ENCODE measurements around the gene DUOXA2.

- TF ChIP-seq ZFP3 (CRISPR knock-in tag; IDR thresholded peaks at IDR 0.05): no peak
- TF ChIP-seq CSDC2 (CRISPR knock-in tag; IDR thresholded peaks at IDR 0.05): no peak
- no peak for TF ChIP-seq ARNTL (CRISPR knock-in tag; IDR thresholded peaks at IDR 0.05; ENCODE audit: borderline replicate concordance, low read depth)
- no peak for TF ChIP-seq ZFP30 (CRISPR knock-in tag; IDR thresholded peaks at IDR 0.05)
- TF ChIP-seq TCF4 (CRISPR knock-in tag; IDR thresholded peaks at IDR 0.05; ENCODE audit: borderline replicate concordance): no peak
- no peak for TF ChIP-seq ESRRG (CRISPR knock-in tag; IDR thresholded peaks at IDR 0.05)
- TF ChIP-seq, protein P1, sequence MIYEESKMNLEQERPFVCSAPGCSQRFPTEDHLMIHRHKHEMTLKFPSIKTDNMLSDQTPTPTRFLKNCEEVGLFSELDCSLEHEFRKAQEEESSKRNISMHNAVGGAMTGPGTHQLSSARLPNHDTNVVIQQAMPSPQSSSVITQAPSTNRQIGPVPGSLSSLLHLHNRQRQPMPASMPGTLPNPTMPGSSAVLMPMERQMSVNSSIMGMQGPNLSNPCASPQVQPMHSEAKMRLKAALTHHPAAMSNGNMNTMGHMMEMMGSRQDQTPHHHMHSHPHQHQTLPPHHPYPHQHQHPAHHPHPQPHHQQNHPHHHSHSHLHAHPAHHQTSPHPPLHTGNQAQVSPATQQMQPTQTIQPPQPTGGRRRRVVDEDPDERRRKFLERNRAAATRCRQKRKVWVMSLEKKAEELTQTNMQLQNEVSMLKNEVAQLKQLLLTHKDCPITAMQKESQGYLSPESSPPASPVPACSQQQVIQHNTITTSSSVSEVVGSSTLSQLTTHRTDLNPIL (CRISPR knock-in tag; IDR thresholded peaks at IDR 0.05; ENCODE audit: low read depth): no peak
- TF ChIP-seq GLIS3 (CRISPR knock-in tag; IDR thresholded peaks at IDR 0.05): no peak
- TF ChIP-seq OSR1 (CRISPR knock-in tag; IDR thresholded peaks at IDR 0.05): no peak
- no peak for TF ChIP-seq ZC3H10 (CRISPR knock-in tag; IDR thresholded peaks at IDR 0.05)
- no peak for TF ChIP-seq ISL1 (CRISPR knock-in tag; IDR thresholded peaks at IDR 0.05)
Observed at GRCh38 chr15:45162771-45163507, 48.8 kb downstream of the DUOXA2 start.

All from SK-N-SH treated with all-trans-retinoic acid at 6 μM for 48 hours (cell line).